Fibroblast of peridontal ligament (primary cell): Measurements from ENCODE around the gene ZFHX3.
A peak's percentile ranks its signal among the peaks of the same experiment; 100 is the strongest.

Experiments used
- DNase-seq: peaks from one replicate; pipeline ENCODE4 v3.0.0-alpha.2; 2010; ENCODE audit errors: extremely low read depth

Gene ZFHX3

DNA sequence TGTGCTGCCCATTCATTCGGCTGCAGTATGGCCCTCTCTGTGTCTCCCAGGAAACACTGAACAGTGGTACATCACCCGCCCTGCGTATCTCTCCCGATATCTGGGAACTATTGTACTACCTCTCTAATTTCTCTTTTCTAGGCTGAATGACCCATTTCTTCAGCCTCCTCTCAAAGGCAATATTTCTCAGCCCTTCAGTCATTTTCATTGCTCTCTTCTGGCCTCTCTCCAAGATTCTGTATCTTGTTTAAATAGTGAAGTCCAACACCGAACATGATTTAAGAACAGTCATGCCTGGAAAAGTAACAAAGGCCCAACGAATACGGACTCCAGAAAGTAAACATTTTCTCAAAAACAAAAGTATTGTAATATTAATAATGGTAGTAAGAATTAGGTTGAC is 220.1 kb downstream of the ZFHX3 start:
- DNase-seq = no peak

DNA sequence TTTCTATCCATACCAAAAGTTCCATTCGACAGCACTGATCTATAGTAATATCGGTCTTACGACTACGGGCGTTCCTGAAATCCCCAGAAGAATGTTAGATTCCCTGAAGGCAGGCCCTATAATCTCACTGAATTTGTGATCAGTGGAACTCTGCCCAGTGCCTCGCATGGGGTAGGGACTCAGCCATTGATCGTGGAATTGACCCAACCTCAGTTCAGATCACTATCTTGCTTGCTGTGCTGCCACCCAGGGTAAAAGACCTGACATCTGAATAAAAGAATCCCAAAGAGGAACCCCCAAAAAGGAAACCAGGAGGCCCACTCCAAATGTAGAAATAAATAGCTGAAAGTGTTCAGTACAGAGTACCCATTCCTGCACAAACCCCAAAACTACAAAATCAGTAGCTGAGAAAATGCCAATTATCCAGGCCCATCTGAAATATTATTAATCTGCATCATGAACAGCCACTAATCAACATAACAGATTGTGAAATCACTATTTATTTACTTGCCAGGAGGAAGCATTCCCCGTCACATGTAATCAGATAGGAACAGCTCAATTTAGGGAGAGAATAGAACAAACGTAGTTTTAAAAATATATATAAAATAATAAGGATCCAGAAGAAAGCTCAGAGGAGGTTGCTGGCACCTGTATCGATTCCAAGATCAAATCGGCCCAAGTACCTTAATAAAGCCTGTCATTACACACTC is 221.9 kb downstream of the ZFHX3 start:
- no peak for DNase-seq

GRCh38 chr16:72824761-72825160 is 223.2 kb downstream of the ZFHX3 start:
- no peak for DNase-seq

DNA sequence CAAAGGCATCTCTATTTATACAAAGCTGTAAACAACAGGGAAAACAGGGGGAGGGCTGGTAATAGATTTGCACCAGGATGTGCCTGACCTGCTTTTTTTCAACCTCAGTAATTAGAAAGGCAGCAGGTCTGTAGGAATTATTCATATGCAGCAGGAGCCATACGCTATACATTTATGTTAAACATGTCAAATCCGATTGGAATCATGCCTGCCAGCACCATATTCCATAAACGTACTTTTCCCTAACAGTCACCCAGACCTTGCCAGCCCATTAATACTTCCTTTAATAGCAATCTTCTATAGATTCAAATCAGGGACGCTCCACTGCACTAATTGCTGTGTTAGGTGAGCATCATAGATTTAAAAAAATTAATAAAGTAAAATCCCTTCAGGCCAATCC is 223.9 kb downstream of the ZFHX3 start:
- DNase-seq = no peak

- DNase-seq = no peak
Observed at GRCh38 chr16:72821185-72821950, 226.6 kb downstream of the ZFHX3 start.

- DNase-seq = peak; percentile 50
Observed at GRCh38 chr16:72819345-72819744, 228.6 kb downstream of the ZFHX3 start.

DNA sequence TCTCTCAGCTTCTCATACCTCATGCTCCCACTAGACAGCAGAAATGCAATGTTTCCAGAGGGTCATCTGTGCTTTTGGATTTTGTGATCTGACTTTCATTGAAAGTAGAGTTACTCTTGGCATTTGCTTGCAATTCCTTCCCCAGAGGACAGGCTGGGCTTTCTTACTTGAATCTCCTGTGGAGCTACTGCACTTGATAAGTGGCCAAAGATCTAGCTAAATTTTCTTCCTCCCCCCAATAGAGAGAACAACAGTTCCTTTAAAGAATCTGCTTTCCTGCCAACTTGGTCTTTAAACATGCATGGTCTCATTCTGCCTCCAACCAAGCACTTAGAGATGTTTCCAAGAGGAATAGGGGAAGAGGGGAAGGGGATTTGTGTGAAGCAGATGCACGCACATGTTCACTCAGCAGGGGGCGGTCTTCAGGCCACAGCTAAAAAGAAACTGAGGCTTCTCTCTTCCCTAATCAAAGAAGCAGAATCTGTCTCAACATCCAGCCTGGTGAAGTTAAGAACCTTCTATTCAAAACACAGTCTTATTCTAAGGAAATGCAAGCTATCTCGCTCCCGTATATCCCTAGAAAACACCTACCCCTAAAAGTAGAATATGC is 229.6 kb downstream of the ZFHX3 start:
- peak; percentile 63 for DNase-seq

GRCh38 chr16:72815348-72816318 is 232.3 kb downstream of the ZFHX3 start:
- DNase-seq = peak; percentile 37

GRCh38 chr16:72814226-72814625 is 233.7 kb downstream of the ZFHX3 start:
- no peak for DNase-seq

DNA sequence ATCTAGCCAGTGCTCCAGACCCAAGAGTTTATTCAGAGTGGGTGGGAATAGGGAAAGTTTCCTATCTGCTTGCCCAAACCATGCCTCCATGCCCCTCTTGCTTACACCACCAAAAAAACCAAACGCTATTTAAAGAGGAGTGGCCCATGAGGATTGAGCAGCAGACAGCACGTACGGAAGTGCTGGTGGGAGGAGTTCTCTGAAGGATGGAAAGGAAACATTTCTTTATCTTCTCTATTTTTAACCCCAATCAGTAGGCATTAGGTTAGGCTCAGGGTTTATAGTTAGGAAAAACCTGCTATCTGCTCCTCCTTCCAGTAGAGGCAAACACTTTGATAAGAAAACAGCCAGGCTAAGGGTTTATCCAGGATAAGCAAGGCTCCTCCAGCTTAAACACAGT is 235.3 kb downstream of the ZFHX3 start:
- DNase-seq = no peak

- DNase-seq = no peak
Observed at GRCh38 chr16:72811876-72812275, 236.1 kb downstream of the ZFHX3 start.

GRCh38 chr16:72811188-72811720 is 236.7 kb downstream of the ZFHX3 start:
- no peak for DNase-seq

DNA sequence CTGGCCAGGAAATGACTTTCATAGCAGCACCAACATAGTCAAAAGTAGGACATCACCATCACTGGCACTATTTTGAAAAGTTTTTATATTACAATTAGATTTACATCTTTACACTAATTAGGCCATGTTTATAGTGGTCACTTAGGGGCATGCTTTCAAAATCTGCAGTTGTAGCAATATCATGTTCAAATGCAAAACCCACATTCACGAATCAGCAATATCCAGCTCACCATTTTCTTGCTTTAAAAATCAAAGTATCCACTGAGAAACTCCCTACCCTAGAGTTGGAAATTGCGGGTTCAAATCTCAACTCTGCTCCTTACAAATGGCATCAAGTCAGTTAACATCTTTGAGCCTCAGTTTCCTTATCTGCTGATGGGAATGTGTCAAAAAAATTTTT is 237.4 kb downstream of the ZFHX3 start:
- DNase-seq = no peak

DNA sequence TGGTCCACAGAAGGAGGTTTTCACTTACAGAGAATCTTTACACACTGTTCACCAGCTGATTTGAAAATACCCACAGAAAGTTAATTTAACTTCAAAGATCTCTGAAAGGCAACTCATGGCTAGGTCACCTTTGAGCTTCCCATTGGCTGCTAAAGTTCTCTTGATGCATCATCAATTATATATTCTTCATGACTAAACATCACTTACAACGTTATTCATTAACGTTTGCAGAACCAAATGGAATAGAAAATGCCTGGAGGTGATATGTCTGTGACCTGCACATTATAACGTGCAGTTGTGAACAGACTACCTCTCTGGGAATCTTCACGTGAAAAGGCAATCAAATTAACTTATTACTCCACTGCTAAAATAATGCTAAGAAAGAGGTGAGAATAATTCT is 238.5 kb downstream of the ZFHX3 start:
- no peak for DNase-seq

DNA sequence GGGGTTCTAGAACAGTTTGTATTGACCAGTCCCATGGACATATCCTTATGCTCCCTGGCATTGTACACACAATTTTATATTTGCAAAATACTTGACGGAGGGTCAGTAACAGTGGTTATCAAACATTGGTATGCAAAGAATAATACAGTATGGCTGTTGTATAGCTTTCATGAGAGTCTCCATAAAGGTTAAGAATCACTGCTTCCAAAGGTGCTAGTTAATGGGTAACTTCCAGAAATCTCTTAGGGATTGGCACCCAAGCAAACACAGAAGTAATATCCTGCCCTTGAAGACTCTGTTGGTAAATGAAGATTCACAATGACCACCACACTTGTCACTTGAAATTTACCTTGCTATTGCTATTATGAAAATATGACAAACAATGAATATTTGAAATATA is 239.2 kb downstream of the ZFHX3 start:
- no peak for DNase-seq

DNA sequence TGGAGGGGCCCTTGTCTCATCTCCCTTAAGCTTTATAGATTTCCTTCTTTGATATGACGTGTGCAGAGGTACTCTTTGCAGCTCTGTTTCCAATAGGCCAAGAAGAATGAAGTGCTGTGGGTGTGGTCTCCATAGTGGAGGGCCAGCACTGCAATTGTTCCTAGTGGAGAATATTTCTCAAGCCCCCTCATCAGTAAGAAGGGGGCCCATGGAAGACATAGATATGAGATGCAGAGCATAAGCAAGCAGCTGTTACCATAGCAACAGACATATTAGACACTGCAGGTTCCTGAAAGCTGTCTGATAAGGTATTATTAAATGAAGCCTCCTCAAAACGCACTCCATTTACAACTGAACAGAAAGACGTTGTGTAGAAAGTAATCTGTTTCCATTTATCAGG is 240.7 kb downstream of the ZFHX3 start:
- DNase-seq = no peak

- DNase-seq = no peak
Observed at GRCh38 chr16:72805486-72805885, 242.4 kb downstream of the ZFHX3 start.

DNA sequence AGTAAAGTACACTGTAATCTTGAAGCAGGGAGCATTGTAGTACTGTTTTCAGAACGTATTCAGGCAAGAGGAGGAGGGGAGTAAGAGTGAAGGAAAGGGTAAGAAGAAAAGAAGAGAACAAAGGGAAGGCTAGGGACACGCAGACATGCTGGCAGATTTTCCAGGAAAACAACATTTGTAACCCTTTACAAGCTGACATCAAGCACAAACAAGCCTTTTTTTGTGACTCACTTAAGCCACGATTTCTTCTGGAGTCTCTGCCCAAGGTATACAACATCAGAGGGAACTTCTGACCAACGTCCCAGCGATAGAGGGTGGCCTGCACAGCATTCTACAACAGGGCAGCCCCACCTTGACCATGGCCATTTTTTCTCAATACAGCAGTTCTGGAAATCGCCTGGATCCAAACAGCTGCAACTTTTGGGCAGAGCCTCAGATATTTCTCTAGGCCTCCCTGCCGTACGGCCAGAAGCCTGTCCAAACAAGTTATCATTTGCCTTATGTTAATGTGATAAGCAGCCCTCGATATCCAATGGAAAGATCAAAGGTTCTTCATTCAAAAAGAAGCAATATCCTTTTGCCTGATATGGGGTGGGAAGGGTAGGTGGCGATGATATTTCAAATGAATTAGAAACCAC is 247.3 kb downstream of the ZFHX3 start:
- no peak for DNase-seq

- no peak for DNase-seq
Observed at GRCh38 chr16:72798264-72798663, 249.7 kb downstream of the ZFHX3 start.

- DNase-seq = no peak
Observed at GRCh38 chr16:72797621-72798020, 250.3 kb downstream of the ZFHX3 start.

GRCh38 chr16:72796222-72796621 is 251.7 kb downstream of the ZFHX3 start:
- DNase-seq = no peak
